GM21381 (cell line): Measurements from ENCODE around the gene TMEM30A.

Experiments
- ATAC-seq: cut with Tn5 transposase; IDR thresholded peaks from one replicate; pipeline ENCODE4 v1.9.1; 2021; ENCODE audit warnings: mild to moderate bottlenecking, moderate library complexity; ENCODE audit not compliant: unreplicated experiment

TMEM30A gene

DNA sequence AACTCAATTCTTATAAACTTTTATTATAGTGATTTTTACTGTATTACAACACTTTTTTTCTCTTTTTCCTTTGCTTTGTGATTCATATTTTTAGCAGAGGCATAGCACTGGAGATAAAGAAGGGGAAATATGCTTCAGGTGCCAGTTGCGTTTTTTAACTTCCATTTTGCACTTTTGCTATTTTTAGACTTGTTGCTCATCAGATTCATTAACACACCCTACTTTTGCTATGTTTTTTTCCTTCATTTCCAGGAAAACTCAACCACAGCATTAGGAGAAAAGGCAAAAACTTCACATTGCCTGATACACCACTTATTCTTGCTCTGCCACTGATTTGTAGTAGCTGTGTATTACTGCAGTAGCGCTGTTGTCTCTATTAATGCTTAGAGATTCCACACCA, 8.0 kb upstream of the TMEM30A start:
- ATAC-seq = no peak

DNA sequence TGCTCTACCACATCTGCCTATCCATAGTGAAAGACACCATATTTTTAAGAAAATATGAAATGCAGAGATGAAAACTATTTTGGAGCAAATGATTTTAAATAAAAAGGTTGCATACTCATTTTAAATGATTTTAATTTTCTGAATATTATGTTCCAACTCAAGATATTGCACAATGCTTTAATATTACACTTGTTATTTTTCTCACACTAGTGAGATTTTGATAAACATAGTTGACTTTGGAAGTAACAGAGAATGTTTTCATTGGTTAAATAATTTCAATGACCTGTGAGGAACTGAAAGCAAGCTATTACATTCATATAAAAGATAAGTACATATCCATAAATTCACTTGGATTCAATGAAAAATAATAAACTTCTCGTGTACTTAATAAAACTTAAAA, 7.2 kb upstream of the TMEM30A start:
- no peak for ATAC-seq

DNA sequence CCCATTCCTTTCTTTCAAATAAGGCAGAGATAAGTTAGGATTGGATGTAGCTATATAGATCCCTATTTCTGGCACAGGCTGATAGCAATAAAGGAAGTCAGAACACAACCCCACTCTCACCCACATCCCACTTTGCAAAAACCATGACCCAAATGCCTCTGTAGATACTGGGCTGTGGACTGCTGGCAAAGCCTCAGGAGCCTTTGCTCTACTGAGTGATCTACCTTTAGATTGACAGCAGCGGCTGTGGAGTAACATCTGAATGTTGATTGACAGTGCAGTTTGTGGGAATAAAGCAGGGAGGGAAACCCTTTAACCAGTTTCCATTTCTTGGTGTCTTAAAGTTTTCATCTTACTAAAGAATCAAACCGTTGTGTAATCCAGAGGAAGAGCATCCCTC, 6.7 kb upstream of the TMEM30A start:
- no peak for ATAC-seq

DNA sequence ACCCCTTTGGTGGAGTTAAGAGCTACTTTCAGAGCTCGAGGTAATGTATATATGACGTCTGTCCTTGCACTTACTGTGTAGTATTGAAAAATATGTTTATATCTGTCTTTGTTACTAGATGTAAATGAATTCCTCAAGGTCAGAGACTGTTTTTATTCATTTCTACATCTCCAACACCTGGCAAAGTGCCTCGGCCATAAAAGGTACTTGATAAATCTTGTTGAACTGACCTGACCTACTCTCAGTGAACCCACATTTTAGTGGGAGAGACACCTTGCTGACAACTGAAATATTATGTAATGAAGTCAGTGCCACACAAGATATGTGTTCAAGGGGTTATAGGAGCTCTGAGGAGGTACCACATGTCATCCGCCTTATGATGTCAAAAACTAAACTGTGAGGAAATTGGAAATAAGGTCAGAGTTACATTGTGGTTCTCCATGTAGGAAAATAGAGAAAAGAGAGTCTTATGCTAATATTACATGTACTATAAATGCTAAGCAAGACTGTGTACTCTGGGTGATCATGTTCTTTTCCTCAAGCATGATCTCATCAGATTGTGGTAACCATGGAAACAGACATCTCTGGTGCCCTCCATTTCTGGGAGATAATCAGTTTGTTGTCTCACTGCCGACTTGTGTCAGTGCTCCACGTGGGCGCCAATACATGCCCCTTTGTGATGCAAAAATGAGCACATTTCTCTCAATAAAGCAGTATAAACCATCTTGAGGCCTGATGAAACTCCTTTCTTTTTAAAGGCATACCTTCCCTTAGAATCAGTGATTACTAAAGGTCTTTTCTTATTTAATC, 5.7 kb upstream of the TMEM30A start:
- no peak for ATAC-seq

DNA sequence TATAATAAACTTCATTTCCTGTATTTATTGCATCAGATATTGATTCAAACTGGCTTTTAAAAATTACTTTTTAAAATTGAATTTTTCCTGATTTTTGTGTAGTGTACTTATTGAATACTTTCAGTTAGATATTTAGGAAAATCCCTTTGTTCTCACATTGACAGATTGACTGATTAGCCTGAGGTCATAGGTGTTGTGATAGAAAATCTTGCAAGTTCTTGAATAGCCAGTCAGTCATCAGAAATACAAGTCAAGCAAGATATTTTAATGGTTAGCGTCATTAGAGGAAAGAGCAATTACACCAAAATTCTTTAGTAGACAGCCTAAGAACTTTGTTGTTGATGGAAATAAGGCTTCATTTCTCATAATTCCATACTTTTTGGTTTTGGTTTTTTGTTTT, 3.4 kb upstream of the TMEM30A start:
- no peak for ATAC-seq

DNA sequence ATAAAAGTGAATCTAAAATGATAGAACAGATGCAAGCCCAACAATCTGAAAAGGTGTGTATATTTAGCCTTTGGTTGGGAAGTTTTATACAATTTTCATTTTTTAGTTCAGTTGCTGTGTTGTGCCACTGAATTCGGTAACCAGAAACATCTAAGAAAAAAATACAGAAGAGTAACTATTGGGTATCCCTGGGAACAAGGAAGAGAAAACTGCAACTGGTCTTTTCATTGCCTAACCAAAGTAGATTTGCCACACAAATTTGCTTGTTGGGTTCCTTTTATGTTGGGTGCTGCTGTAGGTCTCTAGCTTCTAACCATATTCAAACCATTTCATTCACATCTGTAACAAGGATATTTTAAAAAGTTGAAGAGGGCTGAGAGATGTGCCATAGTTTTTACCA, 2.8 kb upstream of the TMEM30A start:
- ATAC-seq = no peak

DNA sequence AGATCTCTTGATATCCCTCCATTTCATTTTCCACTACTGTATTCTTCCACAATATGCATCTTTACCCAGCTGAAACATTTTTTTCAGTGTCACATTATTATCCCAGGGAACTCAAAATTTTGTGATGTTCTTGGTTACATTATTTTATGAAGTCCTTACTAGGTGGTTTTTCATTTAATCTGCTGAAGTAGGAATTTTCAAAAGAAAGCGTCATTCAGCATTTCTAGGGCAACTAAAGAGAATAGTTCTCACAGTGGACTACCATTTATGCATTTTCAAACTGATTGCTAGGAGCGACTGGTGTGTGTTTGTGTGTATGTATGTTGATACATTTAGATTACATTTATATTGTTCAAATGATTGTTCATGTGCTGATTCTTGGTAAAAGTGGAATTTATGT, 2.4 kb upstream of the TMEM30A start:
- no peak for ATAC-seq

DNA sequence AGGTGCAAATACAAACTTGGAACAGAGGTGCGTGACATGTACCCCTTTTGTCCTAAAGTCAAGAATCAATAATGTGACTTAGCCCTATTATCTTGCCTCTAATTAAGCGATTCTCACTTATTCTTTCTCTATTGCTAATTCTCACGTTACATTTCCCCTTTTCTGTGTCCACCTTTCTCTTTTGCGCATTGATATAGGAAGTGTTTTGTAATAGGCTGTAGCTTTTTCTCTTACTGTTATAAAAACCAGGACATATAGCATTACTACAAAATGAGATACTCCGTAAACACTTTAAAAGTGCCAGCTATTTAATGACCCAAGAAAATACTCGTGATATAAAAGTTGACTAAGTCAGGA, 669 bp upstream of the TMEM30A start:
- peak; percentile 2 for ATAC-seq

DNA sequence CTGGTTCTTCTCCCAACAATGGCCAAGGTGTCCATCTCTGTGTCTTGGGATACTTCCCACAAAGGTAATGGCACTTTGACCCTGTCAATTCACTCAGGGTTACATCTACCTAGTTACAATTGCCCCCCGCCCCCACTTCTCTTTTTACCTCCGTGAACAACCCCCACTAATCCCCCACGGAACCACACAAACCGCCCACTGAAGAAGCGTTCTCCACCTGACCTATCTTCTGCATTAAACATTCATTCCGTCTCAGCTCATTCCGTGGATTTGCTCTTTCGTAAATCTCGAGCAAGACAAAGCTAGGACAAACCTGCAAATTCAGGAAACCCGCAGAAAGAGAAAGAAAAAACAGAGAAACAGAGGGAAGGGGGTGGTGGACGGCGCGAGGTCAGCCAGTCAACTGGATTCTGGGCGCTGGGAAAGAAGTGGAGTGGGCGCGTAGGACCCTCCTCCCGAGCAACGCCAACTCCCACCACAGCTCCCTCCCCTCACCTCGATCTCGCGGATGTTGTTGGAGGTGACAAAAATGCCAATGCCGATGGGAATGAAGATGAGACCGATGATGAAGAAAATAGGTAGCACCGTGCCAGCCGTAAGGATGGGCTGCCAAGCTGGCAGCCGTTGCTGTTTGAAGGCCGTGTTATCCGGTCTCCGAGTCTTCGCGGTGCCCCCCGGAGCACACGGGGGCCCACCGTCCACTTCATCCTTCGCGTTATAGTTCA, 523 bp downstream of the TMEM30A start:
- ATAC-seq = peak; percentile 3

DNA sequence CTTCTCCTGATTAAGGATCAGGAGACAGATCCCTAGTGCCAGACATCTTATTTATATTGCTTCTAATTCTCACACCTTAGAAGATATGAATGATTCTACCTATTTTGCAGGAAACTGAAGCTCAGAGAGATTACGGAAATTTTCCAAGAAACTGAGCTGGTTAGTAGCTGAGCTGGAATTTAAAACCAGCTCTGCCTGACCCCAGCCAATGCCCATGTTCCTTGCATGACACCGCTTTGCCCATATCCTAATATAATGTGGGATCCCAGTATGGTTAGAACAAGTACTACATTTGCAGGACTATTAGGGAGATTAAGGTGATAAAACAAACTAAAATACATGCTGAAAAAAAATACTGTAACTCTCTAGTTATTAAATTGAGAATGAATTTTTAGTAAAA, 1.9 kb downstream of the TMEM30A start:
- no peak for ATAC-seq

DNA sequence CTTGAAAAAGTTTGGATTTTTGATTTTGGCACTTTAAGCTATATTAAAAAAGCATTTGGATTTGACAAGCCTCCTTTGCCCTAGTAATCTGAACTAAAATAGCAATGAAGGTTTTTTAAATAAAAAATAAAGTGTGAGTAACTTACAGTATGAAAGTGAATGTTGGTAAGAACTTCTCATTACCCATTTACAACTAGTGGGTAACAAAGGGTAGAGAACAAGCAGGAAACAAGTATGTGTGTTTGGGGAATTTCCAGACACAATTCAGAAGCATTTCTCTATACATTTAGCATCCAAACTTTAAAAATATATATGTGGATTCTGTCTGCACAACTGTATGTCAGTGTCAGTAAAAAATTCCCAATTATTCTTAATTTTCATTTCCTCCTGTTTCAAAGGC, 2.9 kb downstream of the TMEM30A start:
- no peak for ATAC-seq

DNA sequence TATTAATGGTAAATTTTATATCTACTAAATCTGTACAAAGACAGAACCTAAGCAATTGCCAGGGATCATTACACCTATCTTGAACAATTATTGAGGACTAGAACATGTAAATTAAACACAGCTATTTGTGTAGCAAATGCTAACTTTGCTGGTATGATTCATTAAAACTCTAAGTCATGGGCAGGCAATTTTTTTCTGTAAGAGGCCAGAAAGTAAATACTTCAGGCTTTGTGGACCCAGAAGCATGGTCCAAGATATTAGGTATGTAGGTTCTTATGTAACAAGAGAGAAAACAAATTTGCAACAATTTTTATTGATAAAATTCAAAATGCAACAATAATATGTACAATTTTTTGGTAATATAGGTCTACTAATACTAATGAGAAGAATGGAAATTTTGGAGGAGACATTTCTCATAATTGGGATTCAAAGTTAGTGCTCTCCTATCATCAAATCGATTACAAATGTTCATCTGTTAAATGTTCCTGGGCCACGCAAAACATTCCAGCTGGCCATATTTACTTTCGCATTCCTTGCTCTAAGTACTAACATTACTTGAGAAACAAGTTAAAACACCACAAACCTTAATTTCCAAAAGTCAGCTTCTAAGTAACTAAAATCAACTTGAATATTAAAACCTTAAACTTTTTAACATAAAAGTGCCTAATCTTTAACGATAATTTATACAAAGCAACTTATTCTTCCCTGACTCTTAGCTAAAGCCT, 4.3 kb downstream of the TMEM30A start:
- no peak for ATAC-seq

DNA sequence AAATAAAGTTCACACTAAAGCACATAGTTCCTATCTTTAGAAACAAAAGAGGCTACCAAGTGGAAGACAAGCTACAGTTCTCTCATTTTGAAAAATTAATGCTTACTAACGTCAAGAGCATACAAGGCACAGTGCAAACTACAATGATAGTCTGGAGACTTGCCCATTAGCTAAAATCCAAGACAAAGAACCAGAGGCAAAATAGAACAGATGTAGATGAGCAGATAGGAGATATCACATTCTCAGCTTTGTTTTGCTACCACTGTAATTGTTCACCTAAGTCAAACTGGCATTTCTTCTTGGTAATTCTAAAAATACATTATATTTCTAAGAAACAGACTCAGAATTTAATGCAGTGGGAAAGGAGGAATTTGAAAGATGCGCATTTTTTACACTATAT, 5.2 kb downstream of the TMEM30A start:
- no peak for ATAC-seq

DNA sequence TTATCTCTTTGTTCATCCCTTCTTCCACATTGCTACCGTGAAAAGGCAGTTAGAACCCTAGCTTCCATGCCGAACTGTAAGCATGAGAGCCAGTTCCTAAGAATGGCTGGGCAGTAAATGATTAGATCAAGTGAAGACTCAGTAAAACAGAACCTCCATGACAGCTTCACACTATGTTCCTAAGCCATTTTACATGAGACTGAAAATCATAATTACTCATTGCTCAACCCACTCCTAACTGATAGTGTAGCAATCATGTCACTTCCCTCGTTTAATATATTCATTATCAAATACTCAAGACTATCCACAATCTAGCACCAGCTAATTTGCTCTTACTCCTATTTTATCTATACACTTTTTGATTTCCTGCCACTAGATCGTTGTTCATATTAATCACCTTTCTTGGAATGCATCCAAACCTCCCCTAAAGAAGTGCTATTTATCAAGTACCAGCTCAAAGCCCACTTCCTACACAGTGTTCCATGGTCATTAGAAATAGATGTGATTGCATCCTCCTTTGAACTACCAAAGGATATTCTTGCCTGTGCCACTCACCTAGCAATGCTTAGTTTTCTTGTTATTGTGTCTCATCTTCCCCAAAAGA, 6.0 kb downstream of the TMEM30A start:
- ATAC-seq = no peak

DNA sequence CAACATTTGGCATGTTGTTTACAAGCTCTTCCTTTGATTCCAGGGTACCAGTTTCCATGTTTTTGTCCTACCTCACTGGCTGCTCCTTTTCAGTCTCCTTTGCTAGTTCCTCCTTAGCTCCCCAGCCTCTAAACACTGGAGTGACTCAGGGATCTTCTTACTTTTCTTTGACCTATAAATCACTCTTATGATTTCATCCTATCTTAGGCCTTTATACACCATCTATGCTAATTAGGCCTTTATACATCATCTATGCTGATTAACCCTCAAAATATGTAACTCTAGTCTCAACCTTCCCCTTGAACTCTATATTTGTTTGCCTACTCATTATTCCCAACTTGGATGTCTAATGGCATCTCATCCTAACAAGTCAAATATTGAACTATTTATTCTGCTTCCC, 9.5 kb downstream of the TMEM30A start:
- no peak for ATAC-seq

DNA sequence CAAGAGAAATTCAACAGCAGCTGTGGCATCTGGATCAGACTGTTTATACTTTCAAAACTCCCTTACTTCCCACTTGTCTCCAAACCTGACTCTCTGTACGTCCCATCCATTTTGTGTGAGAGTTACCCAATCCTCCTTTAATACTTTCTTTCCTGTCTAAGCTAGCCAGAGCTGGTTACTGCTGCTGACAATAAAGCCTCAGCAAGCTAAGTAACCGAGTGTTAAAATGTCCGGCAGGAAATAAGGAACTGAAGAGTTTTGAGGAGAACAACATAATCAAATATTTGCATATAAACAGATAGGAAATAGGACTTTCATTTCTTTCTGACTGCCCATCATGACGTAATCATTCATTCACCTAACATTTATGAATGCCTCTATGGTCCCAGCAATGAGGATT, 11.6 kb downstream of the TMEM30A start:
- no peak for ATAC-seq

DNA sequence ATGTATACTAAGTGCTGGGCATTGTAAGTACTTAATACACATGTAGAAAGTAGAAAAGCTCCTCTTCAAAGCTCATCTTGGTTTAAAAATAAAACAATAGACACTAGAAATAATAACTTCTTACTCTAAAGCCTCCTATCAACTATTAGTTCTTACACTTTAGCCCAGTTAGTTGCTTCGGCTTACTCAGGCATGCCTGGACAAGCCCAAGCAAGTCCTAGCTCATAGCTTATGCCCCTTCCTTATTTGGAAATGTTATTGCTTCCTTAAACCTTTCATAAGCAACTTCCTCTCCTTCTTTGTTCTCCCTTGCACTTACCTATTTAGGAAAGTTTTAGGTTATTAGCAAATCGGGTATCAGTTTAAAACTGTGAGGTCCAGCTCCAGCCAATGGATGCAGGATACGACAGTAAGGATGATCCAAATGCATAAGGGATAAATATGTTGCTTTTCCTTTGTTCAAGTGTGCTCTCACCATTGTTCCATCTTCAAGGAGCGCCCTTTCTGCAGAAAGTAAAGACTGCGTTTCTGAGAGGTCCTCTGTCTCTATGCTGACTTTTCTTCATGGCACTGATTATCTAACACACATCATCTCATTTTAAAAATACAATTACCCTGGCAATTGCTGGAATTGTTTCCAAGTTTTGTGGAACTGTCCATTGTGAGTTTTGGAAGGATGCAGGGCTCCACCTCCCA, 12.3 kb downstream of the TMEM30A start:
- no peak for ATAC-seq

DNA sequence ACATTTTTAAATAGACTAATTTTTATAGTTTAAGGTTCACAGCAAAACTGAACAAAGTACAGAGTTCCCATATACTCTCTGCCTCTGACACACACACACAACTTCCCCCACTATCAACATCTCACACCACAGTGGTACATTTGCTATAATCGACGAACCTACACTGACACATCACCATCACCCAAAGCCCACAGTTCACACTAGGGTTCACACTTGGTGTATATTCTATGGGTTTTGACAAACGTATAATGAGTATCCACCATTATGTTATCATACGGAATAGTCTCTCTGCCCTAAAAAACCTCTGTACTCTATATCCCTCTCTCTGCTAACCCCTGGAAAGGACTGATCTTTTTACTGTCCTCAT, 15.6 kb downstream of the TMEM30A start:
- no peak for ATAC-seq

DNA sequence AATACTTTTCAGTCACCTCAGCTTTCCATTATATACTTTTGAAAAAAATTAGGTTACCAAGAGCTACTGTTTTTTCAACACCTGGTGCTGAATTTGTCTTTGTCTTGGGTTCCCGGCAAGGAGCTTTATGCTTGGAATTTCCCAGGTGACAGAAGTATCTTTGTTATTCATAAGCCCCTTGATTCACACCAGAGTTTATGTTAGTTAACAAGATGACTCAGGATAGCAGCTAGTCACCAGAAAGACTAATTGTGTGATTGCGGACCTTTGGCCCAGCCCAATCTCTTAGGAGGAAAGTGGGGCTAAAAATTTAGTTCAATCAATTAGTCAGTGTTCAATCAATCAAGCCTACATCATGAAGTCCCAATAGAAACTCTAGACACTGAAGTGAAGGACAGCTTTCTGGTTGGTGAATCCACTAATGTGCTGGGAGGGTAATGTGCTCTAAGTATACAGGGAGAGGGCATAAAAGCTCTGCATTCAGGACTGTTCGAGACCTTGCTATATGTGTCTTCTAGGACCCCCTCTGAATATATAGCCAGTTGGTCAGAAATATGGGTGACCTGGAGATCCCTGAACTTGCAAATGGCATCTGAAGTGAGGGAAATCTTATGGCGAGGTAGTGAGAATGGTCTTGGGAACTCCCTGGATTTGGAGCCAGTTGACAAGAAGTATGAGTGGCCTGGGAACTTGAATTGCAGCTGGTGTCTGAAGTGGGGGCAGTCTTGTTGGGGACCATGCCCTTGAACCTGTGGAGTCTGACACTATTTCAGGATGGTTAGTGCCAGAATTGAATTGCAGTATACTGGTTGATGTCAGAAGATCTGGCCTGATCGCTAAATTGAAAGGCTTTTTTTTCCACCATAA, 16.2 kb downstream of the TMEM30A start:
- no peak for ATAC-seq

DNA sequence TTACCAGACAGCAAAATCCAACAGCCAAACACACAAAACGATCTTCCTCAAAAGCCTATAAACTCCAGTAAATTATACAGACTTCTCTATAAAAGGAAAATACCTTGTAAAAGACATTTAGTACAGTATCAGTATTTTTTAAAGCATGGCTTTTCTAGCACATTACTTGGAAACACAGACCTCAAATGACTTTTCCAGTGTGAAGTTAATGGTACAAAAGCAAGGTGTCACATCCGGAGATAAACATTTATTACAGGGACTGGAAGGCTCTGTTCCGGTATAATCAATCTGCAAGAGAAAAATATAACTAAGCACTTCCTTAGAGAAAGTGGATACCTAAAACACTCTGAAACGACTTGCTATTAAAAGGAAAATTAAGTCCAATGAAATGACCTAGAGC, 17.1 kb downstream of the TMEM30A start:
- no peak for ATAC-seq
